Left colon (tissue), 2 donors: Measurements from ENCODE around the gene TXNDC5. TPM values are rescaled to one million over a fixed set of nuclear protein-coding genes. Genes with fewer than 3 reads are reported as not detected.

ENCODE experiments used
- ATAC-seq: fragments of 200-7000 bp; cut with Tn5 transposase; one replicate; pipeline ENCODE4 v1.9.1; 2020; ENCODE audit warnings: mild to moderate bottlenecking, moderate library complexity
- DNase-seq, 2 donors: peaks; one replicate each; pipeline ENCODE4 v3.0.0-alpha.2; 2020
- intact Hi-C, 2 donors: fragments of 100-400 bp; cut with DNase I in 1 of 2; cut with micrococcal nuclease in 1 of 2; formaldehyde crosslinking; loops; one replicate each; pipeline versions ENCODE4 v1.11.2 to v1.14.0; 2022; cut with DNase I, micrococcal nuclease
- total RNA-seq, 2 donors: library from RNA; stranded (reverse); fragmentation: NEBNext Ultra II Directional; extraction: Animal tissue kit (Norgen Biotek cat#: 25700); gene quantifications; one replicate each; pipeline ENCODE4 v1.2.1, GENCODE V29; 2021
- donor health status: DM: no; HTN: no; CAD: no.
- donor health status: DM: yes; HTN: yes; CAD: no.

The TXNDC5 gene
- total RNA-seq, 2 donors from 2014 or later: 74.8 to 128 TPM

GRCh38 chr6:7882505-7883257 lies 27.9 kb downstream of the TXNDC5 start:
- intact Hi-C loops: no loop called here
- DNase-seq (no peak), ATAC-seq (no peak)

- DNase-seq (no peak), ATAC-seq (no peak)
- intact Hi-C loops: no loop called here
Measured at GRCh38 chr6:7881765-7882500, 28.7 kb downstream of the TXNDC5 start.

- DNase-seq: no peak
- no peak for ATAC-seq
- intact Hi-C loops: no loop called here
Measured at GRCh38 chr6:7880718-7881107, 29.9 kb downstream of the TXNDC5 start.

GRCh38 chr6:7879980-7880717 lies 30.4 kb downstream of the TXNDC5 start:
- intact Hi-C loops: no loop called here
- ATAC-seq (no peak), DNase-seq (no peak)

GRCh38 chr6:7879579-7879978 lies 31.0 kb downstream of the TXNDC5 start:
- no peak for DNase-seq
- no peak for ATAC-seq
- intact Hi-C loops: no loop called here

- DNase-seq: no peak
- no peak for ATAC-seq
- intact Hi-C loops: no loop called here
Measured at GRCh38 chr6:7879043-7879442, 31.5 kb downstream of the TXNDC5 start.

GRCh38 chr6:7878401-7878964 lies 32.1 kb downstream of the TXNDC5 start:
- DNase-seq: no peak
- intact Hi-C loops: no loop called here
- ATAC-seq: no peak

GRCh38 chr6:7868926-7869325 lies 41.7 kb downstream of the TXNDC5 start:
- intact Hi-C loops: no loop called here
- no peak for ATAC-seq
- no peak for DNase-seq

GRCh38 chr6:7866526-7866925 lies 44.1 kb downstream of the TXNDC5 start:
- intact Hi-C loops: no loop called here
- DNase-seq: no peak
- ATAC-seq: no peak

GRCh38 chr6:7865781-7866180 lies 44.8 kb downstream of the TXNDC5 start:
- ATAC-seq (no peak), DNase-seq (no peak)
- intact Hi-C loops: no loop called here

- intact Hi-C loops: no loop called here
- ATAC-seq (no peak), DNase-seq (no peak)
Measured at GRCh38 chr6:7859591-7859990, 51.0 kb downstream of the TXNDC5 start.

GRCh38 chr6:7851780-7852179 lies 58.8 kb downstream of the TXNDC5 start:
- intact Hi-C loops: no loop called here
- ATAC-seq: no peak
- no peak for DNase-seq

- ATAC-seq (no peak), DNase-seq (no peak)
- intact Hi-C loops: no loop called here
Measured at GRCh38 chr6:7848229-7848628, 62.4 kb downstream of the TXNDC5 start.

- no peak for ATAC-seq
- no peak for DNase-seq
- intact Hi-C loops: no loop called here
Measured at GRCh38 chr6:7846966-7847818, 63.4 kb downstream of the TXNDC5 start.

- intact Hi-C loops: no loop called here
- no peak for DNase-seq
- ATAC-seq: no peak
Measured at GRCh38 chr6:7841781-7842468, 68.7 kb downstream of the TXNDC5 start.

GRCh38 chr6:7836371-7837026 lies 74.1 kb downstream of the TXNDC5 start:
- no peak for DNase-seq
- no peak for ATAC-seq
- intact Hi-C loops: no loop called here

- DNase-seq (no peak), ATAC-seq (no peak)
- intact Hi-C loops: no loop called here
Measured at GRCh38 chr6:7833751-7834070, 76.9 kb downstream of the TXNDC5 start.
